Germinal center (tissue), 1 donor: ENCODE measurements around the gene COL2A1.

Experiments
- DNase-seq: peaks from one replicate; pipeline ENCODE4 v3.0.0; 2012; ENCODE audit warnings: mixed read lengths, low spot score

Gene COL2A1

GRCh38 chr12:48012070-48012469, 7.8 kb upstream of the COL2A1 start:
- no peak for DNase-seq

- no peak for DNase-seq
Observed at GRCh38 chr12:48010366-48010970, 6.2 kb upstream of the COL2A1 start.

GRCh38 chr12:48009471-48009870, 5.2 kb upstream of the COL2A1 start:
- no peak for DNase-seq

GRCh38 chr12:48008950-48009349, 4.7 kb upstream of the COL2A1 start:
- no peak for DNase-seq

- DNase-seq = no peak
Observed at GRCh38 chr12:48008349-48008748, 4.1 kb upstream of the COL2A1 start.

GRCh38 chr12:48007206-48007605, 2.9 kb upstream of the COL2A1 start:
- DNase-seq = no peak

- no peak for DNase-seq
Observed at GRCh38 chr12:48005750-48006021, 1.4 kb upstream of the COL2A1 start.

GRCh38 chr12:48005001-48005749, 899 bp upstream of the COL2A1 start:
- no peak for DNase-seq

- no peak for DNase-seq
Observed at GRCh38 chr12:48003226-48004052, 837 bp downstream of the COL2A1 start.

GRCh38 chr12:48002773-48003218, 1.5 kb downstream of the COL2A1 start:
- DNase-seq = no peak

- no peak for DNase-seq
Observed at GRCh38 chr12:48002414-48002730, 1.9 kb downstream of the COL2A1 start.

GRCh38 chr12:48001505-48002413, 2.5 kb downstream of the COL2A1 start:
- no peak for DNase-seq

- DNase-seq = no peak
Observed at GRCh38 chr12:48000878-48001504, 3.3 kb downstream of the COL2A1 start.

GRCh38 chr12:47999816-48000215, 4.5 kb downstream of the COL2A1 start:
- DNase-seq = no peak

GRCh38 chr12:47997321-47997720, 7.0 kb downstream of the COL2A1 start:
- DNase-seq = no peak

- no peak for DNase-seq
Observed at GRCh38 chr12:47995981-47996401, 8.3 kb downstream of the COL2A1 start.

- no peak for DNase-seq
Observed at GRCh38 chr12:47993491-47993890, 10.8 kb downstream of the COL2A1 start.

- DNase-seq = no peak
Observed at GRCh38 chr12:47992776-47993175, 11.5 kb downstream of the COL2A1 start.

- DNase-seq = no peak
Observed at GRCh38 chr12:47991106-47992061, 12.9 kb downstream of the COL2A1 start.

- DNase-seq = peak; percentile 70
Observed at GRCh38 chr12:47990351-47991105, 13.7 kb downstream of the COL2A1 start.
